Measurements from ENCODE around the gene ATF7IP2.

GRCh38 chr16:10485698-10486382, 100.0 kb downstream of the ATF7IP2 start:
- TF ChIP-seq, protein P1, sequence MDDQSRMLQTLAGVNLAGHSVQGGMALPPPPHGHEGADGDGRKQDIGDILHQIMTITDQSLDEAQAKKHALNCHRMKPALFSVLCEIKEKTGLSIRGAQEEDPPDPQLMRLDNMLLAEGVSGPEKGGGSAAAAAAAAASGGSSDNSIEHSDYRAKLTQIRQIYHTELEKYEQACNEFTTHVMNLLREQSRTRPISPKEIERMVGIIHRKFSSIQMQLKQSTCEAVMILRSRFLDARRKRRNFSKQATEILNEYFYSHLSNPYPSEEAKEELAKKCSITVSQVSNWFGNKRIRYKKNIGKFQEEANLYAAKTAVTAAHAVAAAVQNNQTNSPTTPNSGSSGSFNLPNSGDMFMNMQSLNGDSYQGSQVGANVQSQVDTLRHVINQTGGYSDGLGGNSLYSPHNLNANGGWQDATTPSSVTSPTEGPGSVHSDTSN (IDR thresholded peaks at IDR 0.05; ENCODE audit: insufficient replicate concordance, low read depth, low read length), result no peak
- TF ChIP-seq POLR2AphosphoS2 (IDR thresholded peaks at IDR 0.05; ENCODE audit: low read depth, low read length), result no peak
- no peak for TF ChIP-seq CTCF (IDR thresholded peaks at IDR 0.05 in 2 of 3, conservative IDR thresholded peaks at IDR 0.05 in 1 of 3; ENCODE audit: control insufficient read depth in 2 of 3, extremely low read depth in 1 of 3, insufficient read depth in 1 of 3, low read depth in 3 of 3, low read length in 3 of 3)
- no peak for TF ChIP-seq TCF3 (IDR thresholded peaks at IDR 0.05; ENCODE audit: borderline replicate concordance, insufficient read depth, low read depth, low read length)
- TF ChIP-seq CHD1 (IDR thresholded peaks at IDR 0.05; ENCODE audit: low read depth, low read length), result no peak
- TF ChIP-seq ESRRA (IDR thresholded peaks at IDR 0.05; ENCODE audit: low read length), result no peak
- no peak for TF ChIP-seq POLR2A (IDR thresholded peaks at IDR 0.05; ENCODE audit: low read depth, low read length)
- no peak for TF ChIP-seq ATF3 (IDR thresholded peaks at IDR 0.05; ENCODE audit: borderline replicate concordance, extremely low read depth, low read depth, low read length)
- TF ChIP-seq SP1 (IDR thresholded peaks at IDR 0.05; ENCODE audit: low read depth, low read length), result no peak
- TF ChIP-seq STAT1 (conservative IDR thresholded peaks at IDR 0.05), result no peak
- no peak for TF ChIP-seq CBX3 (IDR thresholded peaks at IDR 0.05; ENCODE audit: borderline replicate concordance, low read depth)
- TF ChIP-seq, protein P2, sequence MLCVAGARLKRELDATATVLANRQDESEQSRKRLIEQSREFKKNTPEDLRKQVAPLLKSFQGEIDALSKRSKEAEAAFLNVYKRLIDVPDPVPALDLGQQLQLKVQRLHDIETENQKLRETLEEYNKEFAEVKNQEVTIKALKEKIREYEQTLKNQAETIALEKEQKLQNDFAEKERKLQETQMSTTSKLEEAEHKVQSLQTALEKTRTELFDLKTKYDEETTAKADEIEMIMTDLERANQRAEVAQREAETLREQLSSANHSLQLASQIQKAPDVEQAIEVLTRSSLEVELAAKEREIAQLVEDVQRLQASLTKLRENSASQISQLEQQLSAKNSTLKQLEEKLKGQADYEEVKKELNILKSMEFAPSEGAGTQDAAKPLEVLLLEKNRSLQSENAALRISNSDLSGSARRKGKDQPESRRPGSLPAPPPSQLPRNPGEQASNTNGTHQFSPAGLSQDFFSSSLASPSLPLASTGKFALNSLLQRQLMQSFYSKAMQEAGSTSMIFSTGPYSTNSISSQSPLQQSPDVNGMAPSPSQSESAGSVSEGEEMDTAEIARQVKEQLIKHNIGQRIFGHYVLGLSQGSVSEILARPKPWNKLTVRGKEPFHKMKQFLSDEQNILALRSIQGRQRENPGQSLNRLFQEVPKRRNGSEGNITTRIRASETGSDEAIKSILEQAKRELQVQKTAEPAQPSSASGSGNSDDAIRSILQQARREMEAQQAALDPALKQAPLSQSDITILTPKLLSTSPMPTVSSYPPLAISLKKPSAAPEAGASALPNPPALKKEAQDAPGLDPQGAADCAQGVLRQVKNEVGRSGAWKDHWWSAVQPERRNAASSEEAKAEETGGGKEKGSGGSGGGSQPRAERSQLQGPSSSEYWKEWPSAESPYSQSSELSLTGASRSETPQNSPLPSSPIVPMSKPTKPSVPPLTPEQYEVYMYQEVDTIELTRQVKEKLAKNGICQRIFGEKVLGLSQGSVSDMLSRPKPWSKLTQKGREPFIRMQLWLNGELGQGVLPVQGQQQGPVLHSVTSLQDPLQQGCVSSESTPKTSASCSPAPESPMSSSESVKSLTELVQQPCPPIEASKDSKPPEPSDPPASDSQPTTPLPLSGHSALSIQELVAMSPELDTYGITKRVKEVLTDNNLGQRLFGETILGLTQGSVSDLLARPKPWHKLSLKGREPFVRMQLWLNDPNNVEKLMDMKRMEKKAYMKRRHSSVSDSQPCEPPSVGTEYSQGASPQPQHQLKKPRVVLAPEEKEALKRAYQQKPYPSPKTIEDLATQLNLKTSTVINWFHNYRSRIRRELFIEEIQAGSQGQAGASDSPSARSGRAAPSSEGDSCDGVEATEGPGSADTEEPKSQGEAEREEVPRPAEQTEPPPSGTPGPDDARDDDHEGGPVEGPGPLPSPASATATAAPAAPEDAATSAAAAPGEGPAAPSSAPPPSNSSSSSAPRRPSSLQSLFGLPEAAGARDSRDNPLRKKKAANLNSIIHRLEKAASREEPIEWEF (IDR thresholded peaks at IDR 0.05; ENCODE audit: insufficient replicate concordance, low read depth, low read length), result no peak
- TF ChIP-seq EGR1 (IDR thresholded peaks at IDR 0.05; ENCODE audit: borderline replicate concordance in 1 of 2, low read depth in 2 of 2, low read length in 2 of 2), result no peak

Measured in GM12878 (cell line).